Measurements from ENCODE around the gene BET1L.

DNA sequence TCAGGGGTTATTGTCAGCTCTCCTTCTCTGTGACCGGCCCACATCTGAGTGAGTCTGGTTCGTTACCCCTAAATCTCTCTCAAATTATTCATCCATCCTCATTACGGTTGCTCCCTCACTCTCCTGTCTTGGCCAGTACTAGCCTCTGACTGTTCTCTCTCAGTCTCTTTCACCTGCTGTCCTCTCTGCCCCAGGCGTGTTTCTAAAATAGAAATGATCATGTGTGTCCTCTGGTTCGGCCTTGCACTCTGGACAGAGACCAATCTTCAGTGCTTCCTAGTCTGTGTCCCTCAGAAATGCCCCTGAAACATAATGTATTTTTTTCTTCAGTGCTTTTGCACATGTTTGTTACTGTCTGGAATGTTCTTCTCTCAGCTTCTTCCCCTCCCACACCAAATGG, 34.4 kb upstream of the BET1L start:
- TF ChIP-seq, protein P1, sequence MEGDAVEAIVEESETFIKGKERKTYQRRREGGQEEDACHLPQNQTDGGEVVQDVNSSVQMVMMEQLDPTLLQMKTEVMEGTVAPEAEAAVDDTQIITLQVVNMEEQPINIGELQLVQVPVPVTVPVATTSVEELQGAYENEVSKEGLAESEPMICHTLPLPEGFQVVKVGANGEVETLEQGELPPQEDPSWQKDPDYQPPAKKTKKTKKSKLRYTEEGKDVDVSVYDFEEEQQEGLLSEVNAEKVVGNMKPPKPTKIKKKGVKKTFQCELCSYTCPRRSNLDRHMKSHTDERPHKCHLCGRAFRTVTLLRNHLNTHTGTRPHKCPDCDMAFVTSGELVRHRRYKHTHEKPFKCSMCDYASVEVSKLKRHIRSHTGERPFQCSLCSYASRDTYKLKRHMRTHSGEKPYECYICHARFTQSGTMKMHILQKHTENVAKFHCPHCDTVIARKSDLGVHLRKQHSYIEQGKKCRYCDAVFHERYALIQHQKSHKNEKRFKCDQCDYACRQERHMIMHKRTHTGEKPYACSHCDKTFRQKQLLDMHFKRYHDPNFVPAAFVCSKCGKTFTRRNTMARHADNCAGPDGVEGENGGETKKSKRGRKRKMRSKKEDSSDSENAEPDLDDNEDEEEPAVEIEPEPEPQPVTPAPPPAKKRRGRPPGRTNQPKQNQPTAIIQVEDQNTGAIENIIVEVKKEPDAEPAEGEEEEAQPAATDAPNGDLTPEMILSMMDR (conservative IDR thresholded peaks at IDR 0.05 in 1 of 2, IDR thresholded peaks at IDR 0.05 in 1 of 2; ENCODE audit: low read depth in 1 of 2, low read length in 2 of 2), result no peak
- no peak for TF ChIP-seq EZH2 (IDR thresholded peaks at IDR 0.05; ENCODE audit: low read length, missing control alignments)

Measured in fibroblast of lung (primary cell).